Stimulated activated CD4-positive, alpha-beta T cell treated with anti-CD3 and anti-CD28 coated beads, Interleukin-1b, Interleukin-23, amount 100 ng/mL, for 24 hours (primary cell): ENCODE data around the gene NLGN1.

Source experiments
- DNase-seq, 4 experiments: peaks; one replicate each; pipeline ENCODE4 v3.0.0-alpha.2; 2020; ENCODE audit warnings: low read depth in 4 of 4, low spot score in 1 of 4

NLGN1 gene

GRCh38 chr3:173708191-173708590 lies 310.6 kb downstream of the NLGN1 start:
- DNase-seq: no peak

DNA sequence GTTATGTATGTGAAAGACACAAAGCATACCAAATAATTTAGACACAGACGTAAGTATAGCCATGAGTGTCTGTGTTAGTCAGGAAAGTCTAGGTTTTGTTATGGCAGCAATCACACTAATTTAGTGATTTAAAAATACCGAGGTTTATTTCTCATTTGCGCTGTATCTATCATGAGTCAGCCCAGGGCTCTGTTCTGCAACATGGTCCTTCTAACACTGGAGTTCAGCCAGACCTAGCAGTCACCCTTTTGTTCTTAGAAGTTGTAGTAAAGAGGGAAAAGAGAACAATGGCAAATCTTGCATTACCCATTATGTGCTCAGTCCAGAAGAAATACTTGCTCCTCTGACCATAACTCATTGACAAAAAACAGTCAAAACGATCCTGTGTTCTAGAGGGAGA lies 311.5 kb downstream of the NLGN1 start:
- no peak for DNase-seq

DNA sequence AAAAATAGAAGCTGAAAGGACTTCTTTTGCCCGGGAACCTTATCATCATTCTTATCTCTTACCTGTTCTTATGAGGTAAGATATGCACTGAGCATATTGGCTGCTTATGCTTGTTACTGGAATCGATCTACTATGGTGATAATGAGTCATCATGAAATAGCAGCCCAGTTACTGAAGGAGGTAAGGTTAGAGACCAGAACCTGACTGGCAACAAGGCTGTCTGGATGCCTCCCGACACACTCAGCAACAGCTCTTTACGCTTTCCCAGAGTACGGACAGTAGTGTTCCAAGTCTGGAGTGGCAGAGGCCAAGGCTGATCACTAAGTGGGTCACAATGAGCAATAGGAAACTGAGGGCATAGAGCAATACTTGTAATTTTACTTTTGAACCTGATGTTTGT lies 314.1 kb downstream of the NLGN1 start:
- DNase-seq: no peak

GRCh38 chr3:173719585-173719984 lies 322.0 kb downstream of the NLGN1 start:
- DNase-seq: no peak

DNA sequence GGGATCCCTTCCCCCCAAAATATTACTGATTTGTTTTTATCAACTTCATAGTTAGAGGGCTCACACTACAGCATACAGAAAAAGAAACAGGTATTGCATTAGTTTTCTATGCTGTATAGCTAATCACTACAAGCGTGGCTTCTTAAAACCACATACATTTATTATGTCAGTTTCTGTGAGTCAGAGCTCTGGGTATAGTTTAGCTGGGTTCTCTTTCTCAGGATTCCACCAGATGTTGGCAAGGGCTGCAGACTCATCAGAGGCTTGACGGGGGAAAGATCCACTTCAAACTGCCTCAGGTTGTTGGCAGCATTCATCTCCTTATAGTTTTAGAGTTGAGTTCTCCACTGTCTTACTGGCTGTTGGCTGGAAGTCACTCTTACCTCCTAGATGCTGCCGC lies 328.0 kb downstream of the NLGN1 start:
- DNase-seq: no peak

- no peak for DNase-seq
Measured at GRCh38 chr3:173730391-173730790, 332.8 kb downstream of the NLGN1 start.

DNA sequence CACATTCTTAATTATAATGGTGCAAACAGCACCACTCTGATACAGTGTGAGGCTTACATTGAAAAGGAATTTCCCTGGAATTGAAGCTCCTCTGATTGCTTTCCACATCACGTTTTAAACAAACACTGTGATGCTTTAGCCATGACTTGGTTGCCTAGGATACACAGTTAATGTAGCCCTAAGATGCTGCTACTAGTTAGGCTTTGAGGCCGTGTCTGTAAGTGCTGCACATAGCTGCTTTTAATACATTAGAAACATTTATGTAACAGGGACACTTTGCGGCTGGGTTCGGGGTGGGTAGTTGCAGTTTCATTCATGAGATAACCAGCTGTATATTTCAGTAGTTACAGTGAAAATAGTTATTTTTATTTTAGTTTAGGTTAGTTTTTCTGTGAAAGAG lies 334.7 kb downstream of the NLGN1 start:
- no peak for DNase-seq

- no peak for DNase-seq
Measured at GRCh38 chr3:173733029-173733652, 335.6 kb downstream of the NLGN1 start.

GRCh38 chr3:173734473-173734872 lies 336.9 kb downstream of the NLGN1 start:
- DNase-seq: no peak

DNA sequence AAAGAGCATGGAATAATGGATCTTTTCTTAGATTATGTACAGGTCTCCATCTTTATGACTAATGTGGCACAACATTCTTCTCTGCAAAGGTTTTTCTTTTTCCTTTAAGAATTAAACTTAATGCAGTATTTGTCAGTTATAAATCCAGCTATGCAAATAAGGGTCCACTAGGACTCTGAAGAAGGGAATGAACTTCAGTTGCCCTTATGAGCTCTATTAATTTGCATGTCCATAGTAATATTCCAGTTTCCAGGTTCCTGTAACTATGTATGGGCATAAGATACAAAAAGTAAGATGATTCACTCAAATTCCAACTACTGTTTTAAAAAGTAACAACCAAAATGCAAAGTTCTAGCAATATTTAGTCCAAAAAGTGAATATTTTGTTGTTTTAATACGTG lies 337.4 kb downstream of the NLGN1 start:
- no peak for DNase-seq

DNA sequence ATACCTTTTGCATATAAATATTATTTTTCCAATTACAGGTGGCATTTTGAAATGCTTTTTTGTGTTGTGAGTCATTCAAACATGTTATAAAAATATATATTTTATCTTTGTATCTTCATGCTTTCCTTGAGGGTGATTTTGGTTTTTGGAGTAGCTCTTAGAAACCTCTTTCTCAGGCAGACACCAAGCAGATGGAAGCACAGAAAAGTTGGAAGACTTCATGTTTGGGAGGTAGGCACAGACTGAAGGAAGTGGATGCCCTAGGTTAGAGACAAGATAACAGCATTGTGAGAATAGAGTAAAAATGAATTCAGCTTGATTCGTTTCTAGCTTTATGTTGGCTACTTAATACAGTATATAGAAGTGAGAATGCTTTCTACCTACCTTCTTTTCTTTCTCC lies 338.3 kb downstream of the NLGN1 start:
- no peak for DNase-seq

- DNase-seq: no peak
Measured at GRCh38 chr3:173737167-173737808, 339.7 kb downstream of the NLGN1 start.

- DNase-seq: no peak
Measured at GRCh38 chr3:173739726-173740125, 342.2 kb downstream of the NLGN1 start.

- no peak for DNase-seq
Measured at GRCh38 chr3:173742491-173742890, 344.9 kb downstream of the NLGN1 start.

GRCh38 chr3:173743111-173743510 lies 345.6 kb downstream of the NLGN1 start:
- DNase-seq: no peak

GRCh38 chr3:173743516-173743915 lies 346.0 kb downstream of the NLGN1 start:
- no peak for DNase-seq

DNA sequence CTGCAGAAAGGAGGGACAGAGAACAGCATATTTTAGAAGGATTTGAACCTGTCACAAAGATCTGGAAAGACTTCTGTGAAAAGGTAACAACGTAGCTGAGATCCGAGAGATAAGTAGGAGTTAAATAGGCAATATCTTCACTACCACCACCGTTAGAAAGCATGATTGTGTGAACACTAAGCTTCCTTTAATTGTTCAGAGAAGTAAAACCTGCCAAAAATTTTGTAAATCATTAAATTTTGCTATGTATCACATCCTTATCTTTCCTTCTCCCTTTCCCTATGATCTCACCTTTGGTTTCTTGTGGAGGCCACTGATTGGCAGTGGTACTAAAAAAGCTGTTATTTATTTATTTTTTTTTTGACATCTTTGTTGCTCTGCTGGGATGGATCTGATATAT lies 346.9 kb downstream of the NLGN1 start:
- DNase-seq: no peak

- DNase-seq: no peak
Measured at GRCh38 chr3:173744895-173745294, 347.4 kb downstream of the NLGN1 start.

GRCh38 chr3:173745952-173746682 lies 348.6 kb downstream of the NLGN1 start:
- no peak for DNase-seq

DNA sequence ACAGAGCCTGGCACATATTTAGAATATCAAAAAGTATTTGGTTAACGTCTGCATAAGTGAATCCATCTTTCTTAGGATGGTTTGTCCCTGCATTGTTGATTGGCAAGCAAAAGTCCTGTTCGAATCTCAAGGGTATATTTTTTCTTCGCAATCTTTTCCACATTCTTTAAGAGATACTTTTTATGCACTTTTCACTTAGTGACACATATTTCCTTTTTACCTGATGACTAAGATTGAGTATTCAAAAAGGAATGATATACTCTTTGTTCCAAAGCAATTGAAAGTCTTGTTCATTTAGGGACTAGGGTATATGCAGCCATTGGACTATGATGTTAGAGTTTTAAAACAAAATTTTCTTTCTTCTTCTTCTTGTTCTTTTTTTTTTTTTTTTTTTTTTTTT lies 349.9 kb downstream of the NLGN1 start:
- no peak for DNase-seq

GRCh38 chr3:173748105-173748504 lies 350.6 kb downstream of the NLGN1 start:
- no peak for DNase-seq

- no peak for DNase-seq
Measured at GRCh38 chr3:173750095-173750494, 352.6 kb downstream of the NLGN1 start.

GRCh38 chr3:173750591-173750990 lies 353.0 kb downstream of the NLGN1 start:
- DNase-seq: no peak
